Lower leg skin (tissue), 4 donors: ENCODE measurements around the gene COMMD6. TPM values are rescaled to one million over a fixed set of nuclear protein-coding genes. Genes with fewer than 3 reads are reported as not detected.

Experiments used
- DNase-seq, 2 donors: peaks; one replicate each; pipeline ENCODE4 v3.0.0-alpha.2; 2019; ENCODE audit warnings: low spot score in 2 of 2
- H3K4me3 ChIP-seq: fragments of 200-600 bp; sonication (generic); 2 replicates; pipeline ENCODE4 v1.5.1; 2017; ENCODE audit warnings: mild to moderate bottlenecking, low read depth; ENCODE audit not compliant: poor library complexity, severe bottlenecking
- POLR2A ChIP-seq, 2 donors: fragments of 450-650 bp; IDR thresholded peaks; one replicate each; pipeline ENCODE4 v1.6.1; 2016 to 2017; ENCODE audit warnings: antibody characterized with exemption in 2 of 2, mild to moderate bottlenecking in 1 of 2, moderate library complexity in 1 of 2
- WGBS, 2 donors: methylation state at CpG; one replicate each; pipeline ENCODE4 v1.1.5; 2018; 5-methylcytosine and 5-hydroxymethylcytosine counted together
- intact Hi-C: fragments of 100-400 bp; cut with DNase I; formaldehyde crosslinking; loops from one replicate; pipeline ENCODE4 v1.15.0; 2023; ENCODE audit warnings: low total_unique reads
- total RNA-seq, 4 donors: library from RNA; depleted of rRNA; stranded (reverse); fragments of >200 nt; gene quantifications; one replicate each; pipeline ENCODE4 v1.1.0, GENCODE V29; 2016
- TF ChIP-seq, protein P1 (sequence below), 3 donors: fragments of 450-650 bp; IDR thresholded peaks; one replicate each; pipeline ENCODE4 v1.5.1; 2016; ENCODE audit warnings: antibody characterized with exemption in 3 of 3, mild to moderate bottlenecking in 3 of 3, moderate library complexity in 2 of 3

The COMMD6 gene
- total RNA-seq, 4 donors from 2014 or later: 15.4 to 169 (median 36.7) TPM

DNA sequence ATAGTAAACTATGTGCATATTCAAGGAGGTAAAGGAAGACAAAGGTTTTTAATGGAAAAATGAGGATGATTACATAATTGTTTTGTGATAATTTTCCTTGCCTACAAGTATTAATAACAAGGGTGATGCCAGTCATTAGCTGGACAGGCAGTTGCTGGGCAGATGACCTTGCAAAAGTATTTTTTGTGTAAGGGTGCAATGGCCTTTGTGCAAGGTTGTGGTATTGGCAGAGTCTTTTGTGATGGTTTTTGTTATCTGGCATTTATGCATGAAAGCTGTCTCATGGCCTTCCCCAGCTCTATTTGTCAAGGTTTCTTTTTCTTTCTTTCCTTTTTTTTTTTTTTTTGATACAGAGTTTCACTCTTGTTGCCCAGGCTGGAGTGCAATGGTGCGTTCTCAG, 4.3 kb upstream of the COMMD6 start:
- intact Hi-C loops: no loop called here
- H3K4me3 ChIP-seq: no peak overlapping the region
- 100% methylated on average over 1 of the region's 1 CpG for WGBS, 2 donors
- TF ChIP-seq, protein P1, sequence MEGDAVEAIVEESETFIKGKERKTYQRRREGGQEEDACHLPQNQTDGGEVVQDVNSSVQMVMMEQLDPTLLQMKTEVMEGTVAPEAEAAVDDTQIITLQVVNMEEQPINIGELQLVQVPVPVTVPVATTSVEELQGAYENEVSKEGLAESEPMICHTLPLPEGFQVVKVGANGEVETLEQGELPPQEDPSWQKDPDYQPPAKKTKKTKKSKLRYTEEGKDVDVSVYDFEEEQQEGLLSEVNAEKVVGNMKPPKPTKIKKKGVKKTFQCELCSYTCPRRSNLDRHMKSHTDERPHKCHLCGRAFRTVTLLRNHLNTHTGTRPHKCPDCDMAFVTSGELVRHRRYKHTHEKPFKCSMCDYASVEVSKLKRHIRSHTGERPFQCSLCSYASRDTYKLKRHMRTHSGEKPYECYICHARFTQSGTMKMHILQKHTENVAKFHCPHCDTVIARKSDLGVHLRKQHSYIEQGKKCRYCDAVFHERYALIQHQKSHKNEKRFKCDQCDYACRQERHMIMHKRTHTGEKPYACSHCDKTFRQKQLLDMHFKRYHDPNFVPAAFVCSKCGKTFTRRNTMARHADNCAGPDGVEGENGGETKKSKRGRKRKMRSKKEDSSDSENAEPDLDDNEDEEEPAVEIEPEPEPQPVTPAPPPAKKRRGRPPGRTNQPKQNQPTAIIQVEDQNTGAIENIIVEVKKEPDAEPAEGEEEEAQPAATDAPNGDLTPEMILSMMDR (IDR thresholded peaks at IDR 0.05): no peak
- TF ChIP-seq POLR2A (IDR thresholded peaks at IDR 0.05): no peak
- DNase-seq: no peak

DNA sequence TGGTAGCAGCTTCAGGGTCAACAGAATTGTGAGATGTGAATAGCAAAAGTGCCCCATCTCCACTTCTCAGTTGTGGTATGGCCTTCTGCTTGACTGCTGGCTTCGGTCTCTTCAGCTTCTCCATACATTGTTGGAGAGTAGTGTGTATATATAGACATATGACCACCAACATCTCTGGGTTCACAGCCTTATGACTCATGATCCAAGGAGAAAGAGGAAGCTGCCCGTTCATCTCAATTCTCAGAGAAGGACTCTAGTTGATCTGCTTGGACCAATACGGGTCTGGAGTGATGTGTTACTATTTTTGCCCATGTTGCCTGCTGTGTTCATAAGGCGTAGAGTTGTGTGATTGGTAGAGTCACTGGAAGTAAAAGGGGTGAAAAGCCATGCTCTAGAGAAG, 3.6 kb upstream of the COMMD6 start:
- WGBS, 2 donors: 79 to 81% methylated on average over 4 of the region's 4 CpGs
- intact Hi-C loops: no loop called here
- TF ChIP-seq, protein P1 (IDR thresholded peaks at IDR 0.05): no peak
- no peak for TF ChIP-seq POLR2A (IDR thresholded peaks at IDR 0.05)
- DNase-seq: no peak
- no peak overlapping the region for H3K4me3 ChIP-seq

- intact Hi-C loops: no loop called here
- 91 to 96% methylated on average over 1 of the region's 1 CpG for WGBS, 2 donors
- TF ChIP-seq POLR2A (IDR thresholded peaks at IDR 0.05): no peak
- TF ChIP-seq, protein P1 (IDR thresholded peaks at IDR 0.05): no peak
- DNase-seq: no peak
- H3K4me3 ChIP-seq: no peak overlapping the region
These were observed 3.8 kb downstream of the COMMD6 start for GRCh38 chr13:75533861-75534260.

DNA sequence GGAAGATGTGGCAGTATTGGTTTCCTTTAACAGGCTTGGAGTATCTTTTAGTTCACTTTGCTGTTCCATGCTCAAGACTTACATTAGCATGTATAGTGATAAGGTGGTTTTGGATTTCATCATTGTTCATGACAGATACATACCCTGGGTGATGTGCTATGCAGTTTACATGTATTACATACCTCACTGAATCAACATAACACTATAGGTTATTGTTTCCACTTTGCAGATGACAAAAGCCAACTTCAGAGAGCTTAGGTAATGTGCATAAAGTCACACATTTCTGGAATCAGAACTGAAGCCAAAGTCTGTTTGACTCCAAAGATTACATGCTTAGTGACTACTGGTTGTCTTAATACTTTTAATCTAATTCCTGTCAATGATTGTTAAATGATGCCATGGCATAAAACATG, 7.1 kb downstream of the COMMD6 start:
- TF ChIP-seq POLR2A (IDR thresholded peaks at IDR 0.05): no peak
- TF ChIP-seq, protein P1 (IDR thresholded peaks at IDR 0.05): no peak
- no peak overlapping the region for H3K4me3 ChIP-seq
- DNase-seq: no peak
- intact Hi-C loops: no loop called here

DNA sequence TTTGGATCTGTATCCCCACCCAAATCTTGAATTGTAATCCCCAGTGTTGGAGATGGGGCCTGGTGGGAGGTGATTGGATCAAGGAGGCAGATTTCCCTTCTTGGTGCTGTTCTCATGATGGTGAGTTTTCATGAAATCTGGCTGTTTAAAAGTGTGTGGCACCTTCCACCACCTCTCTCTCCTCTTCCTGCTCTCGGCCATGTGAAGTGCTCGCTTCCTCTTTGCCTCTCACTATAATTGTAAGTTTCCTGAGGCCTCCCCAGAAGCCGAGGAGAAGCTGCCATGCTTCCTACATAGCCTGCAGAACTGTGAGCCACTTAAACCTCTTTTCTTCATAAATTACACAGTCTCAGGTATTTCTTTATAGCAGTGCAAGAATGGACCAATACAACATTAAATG, 15.7 kb downstream of the COMMD6 start:
- no peak for TF ChIP-seq POLR2A (IDR thresholded peaks at IDR 0.05)
- TF ChIP-seq, protein P1 (IDR thresholded peaks at IDR 0.05): no peak
- no peak for DNase-seq
- intact Hi-C loops: no loop called here
- 86 to 87% methylated on average over 3 of the region's 3 CpGs for WGBS, 2 donors
- H3K4me3 ChIP-seq: no peak overlapping the region

- no peak for DNase-seq
- 96 to 97% methylated on average over 9 to 23 of the region's 30 CpGs for WGBS, 2 donors
- TF ChIP-seq POLR2A (IDR thresholded peaks at IDR 0.05): no peak
- TF ChIP-seq, protein P1 (IDR thresholded peaks at IDR 0.05): no peak
- H3K4me3 ChIP-seq: no peak overlapping the region
- intact Hi-C loops: no loop called here
These were observed 19.1 kb downstream of the COMMD6 start for GRCh38 chr13:75518439-75519088.
